ENCODE results near the gene MEOX1.

MEOX1 gene

GRCh38 chr17:43679911-43680310 is 18.2 kb upstream of the MEOX1 start:
- DNase-seq: no peak

DNA sequence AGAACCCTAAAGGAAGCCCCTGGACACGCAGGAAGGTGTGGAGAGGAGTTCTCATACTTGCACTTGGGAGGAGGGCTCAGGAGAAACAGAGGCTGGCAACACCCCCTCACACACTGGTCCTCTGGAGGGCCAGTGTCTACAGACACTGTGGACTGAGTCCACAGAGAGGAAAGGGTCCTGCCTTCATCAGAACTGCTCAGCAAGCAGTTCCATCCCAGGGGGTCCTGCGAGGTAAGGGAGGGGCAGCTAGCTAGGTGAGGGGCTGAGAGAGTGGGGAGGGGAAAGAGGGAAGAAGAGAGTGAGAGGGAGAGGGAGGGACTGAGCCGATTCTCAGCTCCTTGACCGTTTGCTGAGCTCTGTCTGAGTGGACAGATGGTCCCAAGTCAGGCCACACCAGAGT is 17.7 kb upstream of the MEOX1 start:
- no peak for DNase-seq

DNA sequence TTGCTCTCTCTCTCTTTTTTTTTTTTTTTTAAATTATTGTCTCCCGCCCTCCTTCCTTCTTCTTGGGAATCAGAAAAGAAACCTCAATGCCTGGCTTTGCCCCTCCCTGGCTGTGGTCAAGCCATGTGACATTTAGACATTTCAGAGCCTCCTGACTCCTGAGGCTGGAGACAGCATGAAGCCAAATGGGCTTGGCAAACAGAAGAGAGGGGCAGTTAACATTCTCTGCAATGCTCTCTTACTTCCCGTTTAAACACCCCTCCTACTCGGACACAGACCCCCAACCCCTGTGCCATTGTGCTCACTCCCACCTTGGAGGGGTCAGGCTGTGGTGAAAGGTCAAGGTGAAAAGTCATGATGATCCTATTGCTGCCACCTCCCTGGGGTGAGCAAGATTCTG is 14.7 kb upstream of the MEOX1 start:
- DNase-seq: no peak

DNA sequence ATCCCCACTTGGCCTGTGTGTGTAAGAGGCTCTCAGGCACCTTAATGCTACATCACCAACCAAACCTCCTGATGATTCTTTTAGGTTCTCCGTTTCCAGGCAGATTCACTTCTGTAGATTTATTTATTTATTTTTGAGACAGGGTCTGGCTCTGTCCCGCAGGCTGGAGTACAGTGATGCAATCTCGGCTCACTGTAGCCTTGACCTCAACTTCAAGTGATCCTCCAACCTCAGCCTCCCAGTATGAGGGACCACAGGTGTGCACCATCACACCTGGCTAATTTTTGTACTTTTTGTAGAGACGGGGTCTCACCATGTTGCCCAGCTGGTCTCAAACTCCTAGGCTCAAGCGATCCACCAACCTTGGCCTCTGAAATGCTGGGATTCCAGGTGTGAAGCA is 12.7 kb upstream of the MEOX1 start:
- DNase-seq: no peak

- peak; percentile 82 for DNase-seq
These were observed 12.0 kb upstream of the MEOX1 start for GRCh38 chr17:43673516-43674323.

GRCh38 chr17:43671755-43672519 is 10.2 kb upstream of the MEOX1 start:
- no peak for DNase-seq

GRCh38 chr17:43671031-43671692 is 9.4 kb upstream of the MEOX1 start:
- no peak for DNase-seq

DNA sequence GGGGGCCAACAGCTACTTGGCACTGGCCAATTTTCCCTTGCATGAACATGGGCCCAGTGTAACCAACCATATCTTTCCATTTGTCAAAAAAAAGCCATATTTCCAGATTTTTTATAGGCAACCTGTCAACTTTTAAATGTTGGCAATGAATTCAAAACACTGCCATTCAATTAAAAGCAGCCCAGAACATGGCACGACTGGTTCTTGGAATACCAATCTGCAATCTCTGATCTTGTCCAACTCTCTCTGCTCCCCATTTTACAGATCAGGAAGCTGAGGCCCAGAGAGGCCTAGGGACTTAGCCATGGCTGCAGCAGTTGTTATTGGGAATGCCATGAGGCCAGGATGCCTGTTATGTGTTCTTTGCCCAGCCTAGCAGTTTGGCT is 8.9 kb upstream of the MEOX1 start:
- no peak for DNase-seq

GRCh38 chr17:43669971-43670644 is 8.4 kb upstream of the MEOX1 start:
- no peak for DNase-seq

GRCh38 chr17:43667947-43668348 is 6.2 kb upstream of the MEOX1 start:
- DNase-seq: no peak

DNA sequence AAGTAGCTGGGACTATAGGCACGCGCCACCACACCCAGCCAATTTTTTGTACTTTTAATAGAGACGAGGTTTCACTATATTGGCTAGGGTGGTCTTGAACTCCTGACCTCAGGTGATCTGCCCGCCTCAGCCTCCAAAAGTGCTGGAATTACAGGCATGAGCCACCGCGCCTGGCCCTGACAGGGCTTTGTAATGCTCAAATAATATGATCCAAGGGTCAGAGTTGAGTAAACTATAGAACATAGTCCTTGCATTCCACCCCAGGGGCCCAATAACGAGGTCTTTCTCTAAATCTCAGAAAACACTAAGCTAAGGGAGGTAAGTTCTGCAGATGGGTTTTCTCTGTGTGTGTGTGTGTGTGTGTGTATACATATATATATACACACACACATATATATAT is 5.8 kb upstream of the MEOX1 start:
- DNase-seq: no peak

- no peak for DNase-seq
These were observed 4.2 kb upstream of the MEOX1 start for GRCh38 chr17:43665937-43666236.

DNA sequence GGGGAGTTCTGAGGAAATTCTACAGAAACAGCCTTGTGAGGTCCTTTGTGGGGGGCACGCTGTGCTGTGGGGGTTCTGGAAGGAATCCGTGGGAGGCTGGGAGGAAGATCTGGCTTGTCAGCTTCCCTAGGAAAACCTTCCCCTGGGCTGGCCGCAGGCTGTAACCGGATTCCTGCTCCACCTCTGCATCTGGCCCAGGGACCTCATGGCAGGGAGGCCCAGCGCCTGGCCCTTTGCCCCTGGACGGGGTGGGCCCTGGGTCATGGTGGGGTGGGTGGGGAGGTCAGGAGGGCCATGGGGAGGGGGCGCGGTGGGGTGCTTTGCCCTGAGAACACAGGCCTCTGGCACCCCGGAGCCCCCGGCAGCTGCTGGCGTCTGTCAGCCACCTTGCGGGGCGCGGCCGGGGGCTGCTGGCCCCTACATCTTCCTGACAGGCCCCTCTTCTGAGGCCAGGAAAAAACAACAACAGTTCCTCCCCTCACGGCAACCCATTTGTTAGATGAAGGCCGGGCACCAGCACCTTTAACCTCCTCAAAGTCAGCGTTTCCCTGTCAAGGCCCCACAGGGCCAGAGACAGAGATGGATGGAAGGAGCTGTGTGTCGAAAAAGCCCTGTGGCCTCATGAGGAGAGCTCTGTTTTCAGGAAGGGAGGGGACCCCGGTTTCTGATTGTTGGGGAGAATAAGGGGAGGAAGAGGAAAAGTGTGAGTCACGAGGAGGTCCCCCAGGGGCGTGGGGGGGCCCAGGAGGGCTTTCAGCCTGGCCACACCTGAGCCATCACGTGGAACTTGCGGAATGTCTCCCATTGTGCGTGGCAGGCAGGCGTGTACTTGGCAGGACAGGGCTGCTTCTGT is 3.6 kb upstream of the MEOX1 start:
- no peak for DNase-seq

DNA sequence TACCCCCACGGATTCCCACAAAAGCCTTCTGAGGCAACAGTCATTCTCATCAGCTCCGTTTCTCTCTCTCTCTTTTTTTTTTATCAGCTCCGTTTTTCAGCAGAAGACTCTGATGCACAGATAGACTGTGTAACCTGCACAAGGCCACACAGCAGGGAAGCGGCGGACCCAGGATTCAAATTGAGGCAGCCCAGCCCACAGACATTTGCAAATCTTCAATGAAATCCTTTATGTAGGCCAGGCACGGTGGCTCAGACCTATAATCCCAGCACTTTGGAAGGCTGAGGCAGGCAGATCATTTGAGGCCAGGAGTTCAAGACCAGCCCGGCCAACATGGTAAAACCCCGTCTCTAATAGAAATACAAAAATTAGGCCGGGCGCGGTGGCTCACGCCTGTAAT is 2.4 kb upstream of the MEOX1 start:
- no peak for DNase-seq

DNA sequence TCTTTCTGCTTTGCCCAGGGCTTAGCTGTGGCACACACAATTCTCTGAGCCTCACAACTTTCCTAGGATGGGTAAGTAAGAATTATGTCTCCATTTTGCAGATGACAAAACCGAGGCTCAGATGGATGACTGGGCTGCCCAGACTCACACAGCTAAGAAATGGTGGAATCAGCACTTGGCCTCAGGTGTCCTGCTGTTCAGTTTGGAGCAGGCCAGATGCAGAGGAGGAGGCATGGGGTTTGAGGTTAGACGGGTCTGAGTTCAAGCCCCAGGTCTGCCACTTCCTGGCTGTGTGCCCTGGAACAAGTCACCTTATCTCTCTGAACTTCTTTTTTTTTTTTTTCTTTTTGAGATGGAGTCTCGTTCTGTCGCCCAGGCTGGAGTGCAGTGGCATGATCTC is 1.7 kb upstream of the MEOX1 start:
- DNase-seq: no peak

DNA sequence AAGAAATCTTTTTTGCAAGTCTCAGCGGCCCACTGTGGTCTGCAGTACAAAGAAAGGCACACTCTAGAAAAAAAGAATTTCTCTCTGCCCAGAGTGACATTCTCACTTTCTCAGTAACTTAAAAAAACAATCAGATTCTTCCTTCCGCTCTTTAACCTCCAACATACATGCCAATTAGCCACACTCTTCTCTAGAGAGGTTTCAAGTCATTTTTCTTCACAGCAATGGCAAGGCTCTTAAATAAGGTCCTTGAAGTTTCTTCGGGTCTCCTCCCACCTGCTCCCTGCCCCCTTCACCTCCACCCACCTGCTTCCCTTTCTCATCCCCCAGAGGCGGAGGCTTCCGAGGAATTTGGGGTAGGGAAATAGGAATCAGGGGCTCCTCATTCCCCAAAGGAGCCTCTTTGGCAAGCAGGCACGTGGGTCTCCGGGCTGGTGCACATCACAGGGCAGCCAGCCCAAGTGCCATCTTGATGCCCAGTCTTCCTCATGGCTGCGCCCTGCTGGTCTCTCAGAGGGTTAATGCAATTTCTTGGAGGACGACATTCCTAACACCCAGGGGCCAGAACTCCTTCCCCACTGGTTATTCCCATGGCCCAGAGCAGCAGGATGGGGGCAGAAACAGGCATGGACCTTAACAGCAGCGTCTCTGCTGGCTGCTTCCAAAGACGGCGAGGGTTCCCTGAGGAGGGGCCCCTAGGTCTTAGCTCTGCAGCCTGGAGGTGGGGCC is 855 bp upstream of the MEOX1 start:
- DNase-seq: no peak

- DNase-seq: no peak
These were observed 767 bp downstream of the MEOX1 start for GRCh38 chr17:43660816-43661493.

- DNase-seq: no peak
These were observed 1.7 kb downstream of the MEOX1 start for GRCh38 chr17:43659823-43660617.

DNA sequence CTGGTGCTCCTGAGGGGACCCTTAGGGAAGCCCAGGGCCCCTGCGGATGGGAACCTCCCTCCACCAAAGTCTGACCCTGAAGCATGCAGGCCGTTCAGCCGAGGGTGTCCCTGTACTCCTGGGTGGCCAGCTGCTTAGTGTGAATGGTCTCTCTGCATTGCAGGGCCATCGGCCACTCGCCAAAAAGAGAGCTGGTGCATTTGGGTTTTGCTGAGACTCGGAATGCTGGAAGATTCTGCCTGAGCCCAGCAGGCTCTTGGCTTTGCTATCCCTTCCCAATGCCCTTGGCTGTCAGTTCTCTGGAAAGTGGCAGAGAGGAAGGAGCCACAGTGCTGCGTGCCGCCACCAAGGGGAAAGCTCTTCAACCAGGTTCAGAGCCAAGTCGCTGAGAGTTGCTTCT is 2.8 kb downstream of the MEOX1 start:
- DNase-seq: no peak

GRCh38 chr17:43655693-43656255 is 5.9 kb downstream of the MEOX1 start:
- no peak for DNase-seq
